ENCODE measurements around the gene PRDM16. TPM values are rescaled to one million over a fixed set of nuclear protein-coding genes. Genes with fewer than 3 reads are reported as not detected.

PRDM16 gene
- polyA plus RNA-seq, 2 of the 4 experiments (the other 2 are of a cell fraction): 0.03 to 0.35 TPM

- ATAC-seq (no peak), DNase-seq (ENCODE audit: low read depth in 1 of 2, low spot score in 1 of 2) (no peak), FAIRE-seq (no peak)
- TF ChIP-seq POLR2A (IDR thresholded peaks at IDR 0.05; ENCODE audit: low read length) (no peak), REST (IDR thresholded peaks at IDR 0.05) (no peak), TFCP2L1 (CRISPR knock-in tag; IDR thresholded peaks at IDR 0.05) (no peak), ZFP36 (IDR thresholded peaks at IDR 0.05; ENCODE audit: borderline replicate concordance, partially characterized antibody) (no peak), CBX8 (IDR thresholded peaks at IDR 0.05) (no peak), EP300 (IDR thresholded peaks at IDR 0.05) (no peak), RAD21 (conservative IDR thresholded peaks at IDR 0.05 in 1 of 2, IDR thresholded peaks at IDR 0.05 in 1 of 2) (no peak), RCOR1 (IDR thresholded peaks at IDR 0.05; ENCODE audit: low read depth, low read length) (no peak)
- TF ChIP-seq, protein P1, sequence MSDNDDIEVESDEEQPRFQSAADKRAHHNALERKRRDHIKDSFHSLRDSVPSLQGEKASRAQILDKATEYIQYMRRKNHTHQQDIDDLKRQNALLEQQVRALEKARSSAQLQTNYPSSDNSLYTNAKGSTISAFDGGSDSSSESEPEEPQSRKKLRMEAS (IDR thresholded peaks at IDR 0.05): no peak
- Histone ChIP-seq H3K4me2 (no peak overlapping the region), H3K4me3 (no peak overlapping the region), H3K9me3 (no peaks in the 10 kb centered on the region), H3K4me1 (no peaks in the 10 kb centered on the region), H3K27ac (no peak overlapping the region)
- ChIA-PET CTCF (interaction anchor here (0.8 to 1.0 kb wide), 2 partner anchors 12 to 390 kb away, joined by 3 to 4 read pairs; no protein-coding TSS in a partner anchor), POLR2A (no interaction called here)
- 16% methylated on average over 5 of the region's 7 CpGs for WGBS (ENCODE audit: missing lambda C conversion rate)
Measured at GRCh38 chr1:3034162-3034561, 34.8 kb upstream of the PRDM16 start.

DNA sequence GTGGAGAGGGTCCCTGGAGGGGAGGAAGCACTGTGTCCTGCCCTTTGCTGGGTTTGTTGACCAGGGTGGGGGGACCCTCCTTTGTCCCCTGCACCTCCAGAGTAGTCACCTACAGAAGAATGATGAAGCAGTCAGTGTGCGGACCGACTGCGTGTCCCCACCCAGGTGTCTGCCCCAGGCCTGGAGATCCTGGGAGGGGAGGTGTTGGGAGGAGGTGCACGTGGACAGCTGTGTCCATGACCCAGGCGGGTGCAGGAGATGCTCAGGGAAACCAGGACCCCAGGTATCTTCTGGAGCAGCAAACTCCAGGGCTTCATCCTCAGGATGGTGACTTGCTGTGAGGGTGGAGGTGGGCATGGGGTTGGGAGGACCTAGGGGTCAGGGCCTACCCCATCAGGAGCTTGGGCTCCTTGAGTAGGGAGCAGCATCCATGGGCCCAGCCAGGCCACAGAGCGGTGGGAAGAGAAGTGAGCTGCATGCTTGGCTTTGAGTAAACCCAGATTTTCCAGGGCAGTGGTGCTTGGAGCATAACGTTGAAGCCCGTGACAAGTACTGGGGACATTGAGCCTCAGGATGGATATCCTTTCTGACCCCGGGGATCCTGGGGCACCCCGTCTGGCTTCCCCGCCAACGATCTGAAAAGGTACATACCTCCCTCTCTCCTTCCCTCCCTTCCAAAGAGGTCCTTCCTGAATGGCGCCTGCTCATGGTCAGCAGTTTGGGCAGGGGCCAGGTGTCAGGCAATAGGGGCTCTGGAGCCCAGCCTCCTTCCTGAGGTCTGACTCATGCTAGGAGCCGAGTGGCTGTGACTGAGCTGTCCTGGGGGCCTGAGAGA is 34.1 kb upstream of the PRDM16 start:
- POLR2A ChIA-PET: no interaction called here
- Histone ChIP-seq H3K4me2 (no peak overlapping the region), H3K4me3 (no peak overlapping the region), H3K27ac (no peak overlapping the region), H3K4me1 (no peaks in the 10 kb centered on the region), H3K9me3 (no peaks in the 10 kb centered on the region)
- ATAC-seq: no peak
- DNase-seq (ENCODE audit: low read depth in 1 of 2, low spot score in 1 of 2): no peak
- FAIRE-seq: no peak
- CTCF ChIA-PET: interaction anchor here (0.8 kb wide), 1 partner anchor 390 kb away, joined by 3 read pairs; no protein-coding TSS in a partner anchor
- TF ChIP-seq CBX2 (IDR thresholded peaks at IDR 0.05; ENCODE audit: borderline replicate concordance, low read depth) (no peak), ESRRA (IDR thresholded peaks at IDR 0.05; ENCODE audit: borderline replicate concordance, low read length) (no peak), FOSB (CRISPR knock-in tag; IDR thresholded peaks at IDR 0.05) (no peak), FOXS1 (CRISPR knock-in tag; IDR thresholded peaks at IDR 0.05) (no peak), E2F6 (IDR thresholded peaks at IDR 0.05; ENCODE audit: borderline replicate concordance, low read depth) (no peak), CHD2 (IDR thresholded peaks at IDR 0.05; ENCODE audit: low read length, partially characterized antibody) (no peak), EP300 (IDR thresholded peaks at IDR 0.05) (no peak), RFX5 (IDR thresholded peaks at IDR 0.05) (no peak), MAFK (IDR thresholded peaks at IDR 0.05; ENCODE audit: partially characterized antibody) (no peak), CBX8 (IDR thresholded peaks at IDR 0.05) (no peak)
- 54% methylated on average over 11 of the region's 14 CpGs for WGBS (ENCODE audit: missing lambda C conversion rate)

Data from A549 (cell line).